ENCODE measurements around the gene MAST2.
"Not testable (repeated sequence)": the region's sequence is repeated elsewhere in the genome, so short reads cannot be mapped to it uniquely, and the experiment has no call there.

The MAST2 gene

DNA sequence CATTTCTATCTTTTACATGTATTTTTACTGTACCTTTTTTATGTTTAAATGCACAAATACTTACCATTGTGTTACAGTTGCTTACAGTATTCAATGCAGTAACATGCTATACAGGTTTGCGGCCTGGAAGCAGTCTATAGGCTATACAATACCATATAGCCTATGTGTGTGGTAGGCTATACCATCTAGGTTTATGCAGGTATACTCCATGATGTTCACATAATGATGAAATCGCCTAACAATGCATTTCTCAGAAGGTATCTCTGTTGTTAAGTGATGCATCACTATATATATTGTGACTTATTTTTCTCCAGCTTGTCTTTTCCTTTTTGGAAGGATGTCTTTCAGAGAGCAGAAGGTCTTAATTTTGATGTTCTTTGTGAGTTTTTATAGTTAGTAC, 103.5 kb downstream of the MAST2 start:
- DNase-seq: no peak

DNA sequence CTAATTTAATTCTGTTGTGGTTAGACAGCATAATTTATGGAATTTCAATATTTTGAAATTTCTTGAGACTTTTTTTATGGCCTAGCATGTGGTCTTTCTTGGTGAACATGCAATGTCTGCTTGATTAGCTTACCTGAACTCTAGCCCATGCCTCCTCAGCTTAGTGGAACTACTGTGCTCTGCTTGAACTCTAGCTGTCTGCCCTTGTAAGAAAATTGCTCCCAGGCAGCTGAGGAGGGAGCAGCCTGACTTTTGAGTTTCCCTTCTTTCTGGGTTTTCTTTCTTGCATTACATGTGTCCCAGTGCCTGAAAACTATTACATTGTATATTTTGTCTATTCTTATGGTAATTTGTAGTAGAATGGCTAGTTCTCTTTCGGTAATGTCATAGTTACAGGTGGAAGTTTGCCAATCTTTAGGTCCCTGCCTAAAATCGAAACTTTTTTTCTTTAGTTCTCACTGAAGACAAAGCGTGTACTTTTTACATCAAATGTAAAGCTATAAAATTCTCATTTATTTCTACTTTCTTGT, 105.3 kb downstream of the MAST2 start:
- no peak for DNase-seq

DNA sequence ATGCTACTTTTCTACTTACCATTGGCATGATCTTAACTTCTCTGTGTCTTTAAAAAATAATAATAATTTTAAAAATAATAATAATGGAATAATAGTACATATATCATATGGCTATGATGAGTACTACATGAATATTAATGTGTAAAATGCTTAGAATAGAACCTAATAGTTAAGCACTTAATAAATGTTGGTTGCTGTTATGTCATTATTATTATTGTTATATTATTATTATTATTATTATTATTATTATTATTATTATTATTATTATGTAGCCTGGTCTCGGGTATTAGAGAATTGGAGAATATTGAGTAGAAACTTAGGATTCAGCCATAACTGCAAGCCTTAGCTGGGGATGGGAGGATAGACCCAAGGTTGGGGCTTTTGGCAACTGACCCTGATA, 108.2 kb downstream of the MAST2 start:
- DNase-seq: no peak

DNA sequence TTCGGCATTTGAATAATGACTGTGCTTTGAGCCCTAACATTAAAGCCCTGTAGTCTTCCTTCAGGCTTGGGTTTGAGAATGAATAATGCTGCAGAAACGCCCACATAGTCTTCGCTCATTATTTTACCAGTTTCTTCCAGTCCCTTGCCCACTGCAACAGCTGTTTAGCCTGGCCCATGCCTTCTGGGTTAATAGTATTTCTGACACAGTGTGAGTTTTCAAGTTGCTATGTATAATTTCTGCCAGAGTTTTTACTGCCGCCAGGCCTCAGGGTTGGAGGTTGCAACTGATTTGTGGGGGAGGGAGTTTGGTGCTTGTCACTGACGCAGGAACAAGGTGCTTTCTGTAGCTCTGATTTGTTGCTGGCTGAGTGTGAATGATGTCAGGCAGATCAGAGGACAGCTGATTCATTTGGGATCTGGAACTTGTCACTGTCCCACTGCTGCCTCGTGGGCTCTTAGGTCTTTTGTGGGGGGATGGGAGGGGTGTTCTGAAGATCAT, 109.8 kb downstream of the MAST2 start:
- DNase-seq: no peak

DNA sequence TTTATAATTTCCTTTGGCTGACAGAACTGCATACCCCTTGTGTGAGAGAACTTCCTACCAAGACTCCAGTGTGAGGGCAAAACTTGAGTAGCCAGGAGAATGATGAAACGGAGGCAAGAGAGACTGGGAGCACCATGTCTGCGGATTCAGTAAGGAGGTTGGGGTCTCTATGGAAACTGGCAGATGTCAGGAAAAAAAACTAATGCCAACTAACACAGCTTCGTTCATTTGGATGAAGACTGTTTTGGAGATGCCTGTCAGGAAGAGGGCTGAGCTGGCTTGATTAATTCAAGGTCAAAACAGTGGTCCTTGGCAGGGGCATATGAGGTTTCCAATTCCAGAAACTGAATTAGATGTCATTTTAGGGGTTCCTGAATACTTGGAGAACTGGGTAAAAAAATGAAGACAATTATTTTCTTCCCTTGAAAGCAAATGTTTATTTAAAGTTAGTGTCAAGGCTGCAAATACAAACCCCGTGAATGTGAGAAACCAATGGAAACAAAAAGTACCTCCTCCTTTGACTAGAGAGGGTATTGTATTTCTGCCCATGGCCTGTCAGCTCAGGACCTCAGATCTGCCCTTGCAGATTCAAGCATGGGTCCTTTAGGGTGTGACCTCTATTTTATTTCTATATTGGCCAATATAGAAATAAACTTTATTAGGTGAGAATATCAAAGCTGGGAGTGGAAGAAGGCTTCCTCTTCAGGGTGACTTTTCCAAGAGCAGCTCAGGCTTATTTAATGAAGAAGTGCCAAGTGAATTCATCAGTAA, 110.5 kb downstream of the MAST2 start:
- DNase-seq: no peak

DNA sequence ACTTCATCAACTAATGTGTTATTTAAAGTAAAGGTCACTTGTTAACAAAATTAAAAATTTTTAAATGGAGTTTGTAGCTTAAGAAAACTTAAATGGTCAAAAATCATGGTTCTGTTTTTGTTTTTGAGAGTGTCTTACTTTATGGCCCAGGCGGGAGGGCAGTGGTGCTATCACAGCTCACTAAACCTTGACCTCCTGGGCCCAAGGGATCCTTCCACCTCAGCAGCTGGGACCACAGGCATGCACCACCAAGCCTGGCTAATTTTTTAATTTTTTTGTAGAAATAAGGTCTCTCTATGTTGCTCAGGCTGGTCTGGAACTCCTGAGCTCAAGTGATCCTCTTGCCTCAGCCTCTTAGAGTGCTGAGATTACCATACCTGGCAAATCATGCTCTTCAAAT, 111.4 kb downstream of the MAST2 start:
- no peak for DNase-seq

DNA sequence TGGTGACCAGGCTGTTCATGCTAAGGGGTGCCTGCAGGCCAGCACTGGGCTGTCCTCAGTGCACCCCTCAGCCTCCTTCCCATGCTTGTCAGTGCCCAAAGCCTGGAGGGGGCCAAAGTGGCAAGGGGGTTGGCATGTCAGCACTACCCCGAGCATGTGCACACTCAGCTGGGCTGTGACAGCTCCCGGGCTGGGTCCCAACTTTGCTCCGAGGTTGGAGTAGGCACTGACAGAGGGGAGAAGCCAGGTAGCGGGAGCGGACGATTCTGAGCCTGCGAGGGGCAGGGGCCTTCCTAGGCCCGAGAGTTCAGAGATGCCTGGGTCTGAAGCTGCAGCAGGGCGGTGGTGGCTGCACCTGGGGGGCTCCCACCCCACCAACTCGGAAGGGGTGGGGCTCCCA, 119.0 kb downstream of the MAST2 start:
- no peak for DNase-seq

DNA sequence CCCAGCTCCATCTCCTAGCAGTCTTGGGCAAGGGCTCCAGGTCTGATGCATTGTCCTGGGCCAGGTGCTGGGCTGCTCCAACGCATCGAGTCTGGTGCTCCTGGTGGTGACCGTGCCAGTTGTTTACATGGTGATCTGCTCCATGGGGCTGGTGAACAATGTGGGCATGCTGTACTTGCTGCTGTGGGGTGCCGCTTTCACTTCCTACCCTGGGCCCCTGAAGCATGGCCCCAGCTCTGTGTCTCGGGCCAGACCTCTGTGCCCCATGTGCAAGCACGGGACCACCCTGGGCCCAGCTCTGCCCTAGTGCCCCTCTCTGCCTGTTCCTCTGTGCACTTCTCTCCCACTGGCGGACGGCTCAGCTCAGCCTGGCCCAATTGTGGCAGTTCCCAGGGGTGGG, 119.4 kb downstream of the MAST2 start:
- no peak for DNase-seq

DNA sequence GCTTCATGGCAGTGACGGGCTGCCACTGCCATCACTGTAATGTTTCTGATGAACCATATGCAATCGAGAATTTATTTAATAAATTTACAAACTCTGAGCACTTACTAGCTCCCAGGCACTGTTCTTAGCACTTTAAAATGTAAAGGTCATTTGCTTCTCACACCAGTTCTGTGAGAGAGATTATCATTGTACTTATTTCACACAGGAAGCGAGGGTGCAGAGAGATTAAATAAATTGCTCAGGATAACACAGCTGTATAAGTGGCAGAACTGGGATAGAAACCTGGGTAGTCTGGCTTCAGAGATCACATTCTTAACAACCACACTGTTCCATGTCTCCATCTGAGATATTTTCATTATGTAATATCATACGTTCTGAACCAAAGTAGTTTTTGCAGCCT, 119.9 kb downstream of the MAST2 start:
- DNase-seq: no peak

DNA sequence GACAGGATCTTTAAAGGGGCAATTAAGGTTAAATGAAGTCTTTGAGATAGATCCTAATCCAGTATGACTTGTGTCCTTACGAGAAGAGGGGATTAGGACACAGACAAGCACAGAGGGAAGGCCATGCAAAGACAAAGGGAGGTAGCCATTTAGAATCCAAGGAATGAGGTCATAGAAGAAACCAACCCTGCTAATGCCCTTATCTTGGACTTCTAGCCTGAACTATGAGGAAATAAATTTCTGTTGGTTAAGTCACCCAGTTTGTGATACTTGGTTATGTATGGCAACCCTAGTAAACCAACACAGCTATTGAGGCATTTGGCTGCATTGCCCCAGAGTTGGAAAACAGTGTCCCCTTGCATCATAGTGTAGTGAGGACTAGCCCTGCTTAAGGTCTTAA, 121.3 kb downstream of the MAST2 start:
- DNase-seq: no peak

DNA sequence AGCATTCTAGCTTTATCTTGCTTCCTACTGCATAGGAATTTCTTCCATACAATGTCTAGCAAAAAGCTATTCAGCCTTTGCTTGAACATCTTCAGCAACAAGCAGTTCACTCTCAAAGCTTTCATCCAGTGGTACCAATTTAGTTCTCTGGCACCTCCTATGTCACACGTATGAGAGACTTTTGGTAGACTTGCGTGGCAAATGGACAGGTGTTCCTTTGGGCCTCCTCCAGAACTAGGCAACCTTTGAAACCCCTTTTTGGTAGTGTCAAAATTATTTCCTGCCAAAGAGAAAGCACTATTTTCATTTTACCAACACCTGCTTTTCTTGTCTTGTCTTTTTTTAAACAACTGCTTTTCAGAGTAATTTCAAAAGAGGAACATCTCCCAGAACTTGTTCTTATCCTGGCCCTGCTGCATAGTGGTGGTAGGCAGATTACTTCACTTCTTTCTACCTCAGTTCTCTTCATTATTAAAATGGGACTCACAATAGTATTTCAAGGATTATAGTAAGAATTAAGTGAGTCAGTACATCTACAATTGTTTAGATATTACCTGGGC, 122.4 kb downstream of the MAST2 start:
- no peak for DNase-seq

DNA sequence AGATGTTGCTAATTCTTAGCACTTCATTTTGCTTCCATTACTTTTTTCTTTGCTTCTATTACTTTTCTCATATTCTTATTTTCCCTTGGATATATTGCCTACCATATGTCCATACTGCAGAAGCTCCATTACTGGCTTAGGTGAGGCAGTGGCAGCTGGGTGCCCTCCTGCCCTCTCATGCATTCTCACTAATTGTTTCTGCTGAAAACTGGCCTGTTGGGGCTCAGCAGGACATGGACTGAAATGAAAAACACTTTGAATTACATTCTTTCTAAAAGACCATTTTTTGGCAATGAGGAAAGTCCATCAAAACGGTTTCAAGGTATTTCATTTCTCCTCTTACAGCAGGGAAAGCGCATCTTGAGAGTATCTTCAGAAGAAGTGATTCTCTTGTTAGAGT, 122.9 kb downstream of the MAST2 start:
- no peak for DNase-seq

DNA sequence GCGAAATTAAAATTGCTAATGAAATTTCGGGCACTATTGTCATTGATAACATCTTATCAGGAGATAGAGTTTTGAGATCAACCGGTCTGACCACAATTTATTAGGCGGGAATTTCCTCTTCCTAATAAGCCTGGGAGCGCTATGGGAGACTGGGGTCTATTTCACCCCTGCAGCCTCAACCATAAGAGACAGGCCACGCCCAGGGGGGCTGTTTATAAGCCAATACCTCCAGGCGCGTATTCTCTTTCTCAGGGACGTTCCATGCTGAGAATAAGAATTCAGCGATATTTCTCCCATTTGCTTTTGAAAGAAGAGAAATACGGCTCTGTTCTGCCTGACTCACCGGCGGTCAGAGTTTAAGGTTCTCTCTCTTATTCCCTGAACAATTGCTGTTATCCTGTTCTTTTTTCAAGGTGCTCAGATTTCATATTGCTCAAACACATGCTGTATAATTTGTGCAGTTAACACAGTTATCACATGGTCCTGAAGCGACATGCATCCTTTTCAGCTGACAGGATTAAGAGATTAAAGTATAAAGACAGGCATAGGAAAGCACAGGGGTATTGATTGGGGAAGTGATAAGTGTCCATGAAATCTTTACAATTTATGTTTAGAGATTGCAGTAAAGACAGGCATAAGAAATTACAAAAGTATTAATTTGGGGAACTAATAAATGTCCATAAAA, 124.0 kb downstream of the MAST2 start:
- DNase-seq: not testable (repeated sequence)

DNA sequence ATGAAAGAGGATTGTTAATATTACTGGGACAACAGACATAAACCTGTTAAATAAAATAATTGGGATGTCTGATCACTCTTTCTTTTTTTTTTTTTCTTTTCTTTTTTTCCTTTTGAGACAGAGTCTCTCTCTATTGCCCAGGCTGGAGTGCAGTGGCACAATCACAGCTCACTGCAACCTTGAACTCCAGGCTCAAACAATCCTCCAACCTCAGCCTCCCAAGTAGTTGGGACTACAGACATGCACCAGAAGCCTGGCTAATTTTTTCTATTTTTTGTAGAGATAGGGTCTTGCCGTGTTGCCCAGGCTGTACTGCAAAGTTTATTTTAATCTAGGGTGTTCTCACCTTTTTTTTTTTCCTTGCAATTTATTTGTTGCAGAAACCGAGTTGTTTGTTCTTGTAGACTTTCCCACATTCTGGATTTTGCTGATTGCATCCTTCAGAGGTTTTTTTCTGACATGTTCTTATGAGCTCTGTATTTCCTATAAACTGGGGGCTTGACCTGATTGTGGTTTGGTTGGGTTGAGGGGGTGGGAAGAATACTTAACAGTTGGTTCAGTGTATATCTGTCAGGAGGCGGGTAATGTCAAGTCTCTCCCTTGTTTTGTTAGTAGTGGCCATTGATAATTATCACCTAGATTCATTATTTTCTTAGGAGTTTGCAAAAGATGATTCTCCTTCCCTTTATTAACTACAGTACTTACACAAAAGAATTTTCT, 125.2 kb downstream of the MAST2 start:
- no peak for DNase-seq

DNA sequence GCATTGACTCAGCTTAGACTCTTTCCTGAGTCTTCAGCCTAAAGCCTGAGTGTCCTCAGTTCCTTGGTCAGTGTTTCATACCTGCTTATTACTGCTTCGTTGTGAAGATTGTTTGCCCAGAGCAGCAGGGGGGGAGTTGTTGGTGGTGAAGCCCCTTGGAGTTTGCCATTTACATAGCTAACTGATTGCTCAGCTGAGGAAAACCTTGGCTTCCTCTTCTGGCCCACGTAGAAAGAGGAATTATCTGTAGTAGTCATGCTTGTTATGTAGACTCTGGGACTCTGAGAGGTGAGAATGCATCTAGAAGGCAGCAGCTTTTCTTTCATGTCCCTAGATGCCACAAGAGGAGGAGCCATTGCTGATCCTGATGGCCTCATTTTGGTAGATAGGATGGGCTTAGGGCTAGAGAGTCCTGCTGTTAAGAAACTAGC, 125.9 kb downstream of the MAST2 start:
- DNase-seq: no peak

DNA sequence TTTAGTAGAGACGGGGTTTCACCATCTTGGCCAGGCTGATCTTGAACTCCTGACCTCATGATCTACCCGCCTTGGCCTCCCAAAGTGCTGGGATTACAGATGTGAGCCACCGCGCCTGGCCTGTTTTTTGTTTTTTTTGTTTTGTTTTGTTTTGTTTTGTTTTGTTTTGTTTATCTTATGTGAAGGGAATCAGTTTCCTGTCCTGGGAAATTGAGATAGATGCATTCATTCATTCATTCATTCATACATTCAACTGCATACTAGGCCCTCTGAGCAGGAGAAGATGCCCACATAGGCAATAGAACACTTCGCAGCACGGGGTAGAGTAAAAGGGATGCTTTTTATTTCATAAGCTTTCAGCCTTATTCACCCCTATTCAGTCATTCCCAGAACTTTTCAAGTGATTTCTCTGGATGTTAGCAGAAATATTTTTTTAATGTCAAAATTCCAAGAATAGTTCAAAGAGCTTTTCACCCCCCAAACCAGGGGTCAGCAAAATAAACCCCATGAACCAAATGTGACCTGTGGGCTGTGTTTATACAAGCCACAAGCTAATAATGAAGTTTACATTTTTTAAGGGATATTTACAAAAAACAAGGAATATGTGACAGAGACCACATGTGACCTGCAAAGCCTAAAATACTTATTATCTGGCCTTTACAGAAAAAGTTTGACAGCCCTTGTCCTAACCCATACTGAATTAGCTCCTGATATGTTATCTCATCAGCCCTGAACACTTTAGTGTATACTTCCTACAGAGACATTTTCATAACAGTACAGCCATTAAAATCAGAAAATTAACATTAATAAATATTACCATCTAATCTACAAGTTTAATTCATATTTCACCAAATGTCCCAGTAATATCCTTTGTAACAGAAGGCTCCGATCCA, 127.1 kb downstream of the MAST2 start:
- no peak for DNase-seq

DNA sequence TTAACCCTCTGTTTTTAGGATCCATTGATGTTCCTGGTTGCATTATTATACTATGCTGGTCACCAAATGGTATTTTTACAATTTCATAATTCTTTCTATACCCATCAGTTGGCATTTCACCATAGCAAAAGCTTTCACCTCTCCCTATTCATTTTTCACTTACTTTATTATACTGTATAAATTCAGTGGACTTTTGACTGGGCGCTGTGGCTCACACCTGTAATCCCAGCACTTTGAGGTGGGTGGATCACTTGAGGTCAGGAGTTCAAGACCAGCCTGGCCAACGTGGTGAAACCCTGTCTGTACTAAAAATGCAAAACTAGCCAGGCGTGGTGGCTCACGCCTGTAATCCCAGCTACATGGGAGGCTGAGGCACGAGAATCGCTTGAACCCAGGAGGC, 128.8 kb downstream of the MAST2 start:
- DNase-seq: not testable (repeated sequence)

DNA sequence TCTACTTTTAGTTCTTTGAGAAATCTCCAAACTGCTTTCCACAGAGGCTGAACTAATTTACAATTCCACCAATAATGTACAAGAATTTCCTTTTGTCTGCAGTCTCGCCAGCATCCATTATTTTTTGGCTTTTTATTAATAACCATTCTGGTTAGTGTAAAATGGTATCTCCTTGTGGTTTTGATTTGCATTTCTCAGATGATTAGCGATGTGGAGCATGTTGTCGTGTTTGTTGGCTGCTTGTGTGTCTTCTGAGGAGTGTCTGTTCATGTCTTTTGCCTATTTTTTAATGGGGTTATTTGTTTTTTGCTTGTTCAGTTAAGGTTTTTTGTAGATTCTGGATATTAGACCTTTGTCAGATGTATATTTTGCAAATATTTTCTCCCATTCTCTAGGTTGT, 131.5 kb downstream of the MAST2 start:
- DNase-seq: no peak

DNA sequence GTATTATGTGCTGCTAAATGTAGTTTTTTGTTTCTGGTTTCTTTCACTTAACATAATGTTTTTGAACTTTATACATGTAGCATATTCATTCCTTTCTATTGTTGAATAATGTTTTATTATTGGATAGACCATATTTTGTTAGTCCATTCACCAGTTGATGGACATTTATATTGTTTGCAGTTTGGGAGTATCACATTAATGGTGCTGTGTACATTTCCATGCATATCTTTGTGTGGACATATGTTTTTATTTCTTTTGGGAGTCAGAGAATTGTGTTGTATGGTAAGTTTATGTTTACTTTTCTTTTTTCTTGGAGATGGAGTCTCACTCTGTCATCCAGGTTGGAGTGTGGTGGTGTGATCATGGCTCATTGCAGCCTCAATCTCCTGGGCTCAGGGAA, 134.6 kb downstream of the MAST2 start:
- no peak for DNase-seq

DNA sequence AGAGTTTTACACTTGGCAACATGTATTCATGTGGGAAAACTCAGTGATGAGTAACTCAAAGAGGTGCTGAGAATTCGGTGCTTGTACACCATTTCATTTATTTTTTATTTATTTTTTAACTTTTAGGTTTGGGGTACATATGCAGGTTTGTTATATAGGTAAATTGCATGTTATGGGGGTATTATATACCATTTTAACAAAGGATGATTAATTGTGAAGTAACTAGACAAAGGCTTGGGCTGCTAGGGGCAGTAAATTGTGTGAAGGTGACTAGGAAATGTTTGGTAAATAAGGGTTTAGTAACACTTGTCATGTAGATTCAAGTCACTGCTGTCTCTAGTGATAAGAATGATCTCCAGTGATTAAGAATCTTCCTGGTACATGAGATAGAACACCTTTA, 139.0 kb downstream of the MAST2 start:
- no peak for DNase-seq

DNA sequence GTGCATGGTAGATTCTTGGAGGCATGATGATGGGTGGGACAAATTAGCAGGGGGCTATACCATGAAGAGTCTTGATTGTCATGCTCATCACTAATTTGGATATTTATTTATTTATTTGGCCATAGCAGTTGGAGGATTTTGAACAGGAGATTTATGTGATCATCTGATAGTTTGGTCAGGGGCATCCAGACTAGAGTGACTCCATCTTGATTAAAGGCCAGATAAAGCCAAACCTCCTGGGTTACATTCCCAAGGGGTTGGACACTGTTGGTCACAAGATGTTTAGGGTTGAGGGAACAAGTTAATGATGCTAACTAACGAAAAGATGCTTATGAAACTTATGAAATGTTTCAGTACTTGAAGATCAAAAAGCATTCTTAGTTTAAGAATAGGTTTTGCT, 139.8 kb downstream of the MAST2 start:
- DNase-seq: no peak

DNA sequence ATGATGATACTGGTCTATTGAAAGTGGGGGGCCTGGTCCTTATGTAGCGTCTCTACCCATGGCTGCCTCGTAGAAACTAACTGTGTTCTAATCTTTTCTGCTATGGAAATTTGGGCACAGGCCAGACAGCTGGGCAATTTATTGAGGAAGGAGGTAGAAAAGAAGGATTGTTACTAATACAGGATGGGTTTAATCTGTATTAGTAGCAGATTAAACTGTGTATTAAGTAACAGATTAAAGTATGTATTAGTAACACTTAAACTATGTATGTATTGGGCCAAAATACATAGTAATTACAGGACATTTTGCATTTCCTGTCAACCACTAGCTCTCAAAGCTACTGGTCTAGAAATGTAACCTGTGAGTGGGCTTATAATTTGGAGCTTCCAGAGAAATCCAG, 142.0 kb downstream of the MAST2 start:
- DNase-seq: no peak
